GM21529 (cell line): ENCODE results near the gene DBH.

Experiments used
- ATAC-seq: cut with Tn5 transposase; IDR thresholded peaks from one replicate; pipeline ENCODE4 v1.9.1; 2021; ENCODE audit not compliant: unreplicated experiment

DBH gene

GRCh38 chr9:133681658-133682306, 45.6 kb downstream of the DBH start:
- no peak for ATAC-seq

GRCh38 chr9:133682818-133683585, 46.8 kb downstream of the DBH start:
- no peak for ATAC-seq

DNA sequence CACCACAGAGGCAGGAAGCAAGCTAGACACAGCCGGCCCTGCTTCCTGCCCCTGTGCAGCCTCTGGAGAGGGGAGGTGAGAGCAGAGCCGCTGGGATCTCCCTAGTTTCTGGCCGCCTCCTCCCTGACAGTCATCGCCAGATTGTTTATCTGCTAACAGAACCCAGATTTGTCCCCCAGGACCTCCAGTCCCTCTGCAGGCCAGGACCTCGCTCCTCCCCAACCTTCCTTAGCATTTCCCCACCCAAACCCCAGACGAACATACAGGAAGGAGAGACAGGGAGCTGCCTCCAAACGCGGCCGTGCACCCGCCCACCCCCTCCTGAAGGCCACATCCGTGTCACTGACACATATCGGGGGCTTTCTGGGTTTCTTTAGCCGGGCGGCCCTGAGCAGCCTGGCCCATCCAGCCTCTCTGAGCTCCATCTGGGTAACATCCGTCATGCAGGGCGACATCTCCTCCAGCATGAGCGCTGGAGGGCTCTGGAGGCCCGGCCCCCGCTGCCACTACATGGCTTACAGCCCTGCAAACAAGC, 47.5 kb downstream of the DBH start:
- no peak for ATAC-seq

GRCh38 chr9:133684121-133684935, 48.2 kb downstream of the DBH start:
- no peak for ATAC-seq

DNA sequence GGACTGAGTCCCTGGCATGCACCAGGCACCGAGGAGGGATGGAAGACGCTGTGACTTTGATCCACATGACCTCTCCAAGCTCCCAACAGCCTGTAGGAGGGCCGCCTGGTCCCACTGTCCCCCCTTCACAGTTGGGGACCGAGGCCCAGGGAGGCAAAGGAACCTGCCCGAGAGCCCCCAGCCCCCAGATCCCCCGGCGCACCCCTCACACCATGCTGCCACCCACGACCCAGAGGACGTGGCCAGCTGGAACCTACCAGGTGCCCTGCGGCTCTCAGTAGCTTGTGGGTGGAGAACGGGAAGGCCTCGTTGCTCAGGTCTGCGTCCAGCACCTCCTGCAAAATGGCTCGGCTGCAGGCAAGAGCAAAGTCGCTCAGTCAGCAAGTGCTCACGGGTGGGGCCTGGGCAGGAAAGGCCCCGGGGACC, 48.8 kb downstream of the DBH start:
- no peak for ATAC-seq

DNA sequence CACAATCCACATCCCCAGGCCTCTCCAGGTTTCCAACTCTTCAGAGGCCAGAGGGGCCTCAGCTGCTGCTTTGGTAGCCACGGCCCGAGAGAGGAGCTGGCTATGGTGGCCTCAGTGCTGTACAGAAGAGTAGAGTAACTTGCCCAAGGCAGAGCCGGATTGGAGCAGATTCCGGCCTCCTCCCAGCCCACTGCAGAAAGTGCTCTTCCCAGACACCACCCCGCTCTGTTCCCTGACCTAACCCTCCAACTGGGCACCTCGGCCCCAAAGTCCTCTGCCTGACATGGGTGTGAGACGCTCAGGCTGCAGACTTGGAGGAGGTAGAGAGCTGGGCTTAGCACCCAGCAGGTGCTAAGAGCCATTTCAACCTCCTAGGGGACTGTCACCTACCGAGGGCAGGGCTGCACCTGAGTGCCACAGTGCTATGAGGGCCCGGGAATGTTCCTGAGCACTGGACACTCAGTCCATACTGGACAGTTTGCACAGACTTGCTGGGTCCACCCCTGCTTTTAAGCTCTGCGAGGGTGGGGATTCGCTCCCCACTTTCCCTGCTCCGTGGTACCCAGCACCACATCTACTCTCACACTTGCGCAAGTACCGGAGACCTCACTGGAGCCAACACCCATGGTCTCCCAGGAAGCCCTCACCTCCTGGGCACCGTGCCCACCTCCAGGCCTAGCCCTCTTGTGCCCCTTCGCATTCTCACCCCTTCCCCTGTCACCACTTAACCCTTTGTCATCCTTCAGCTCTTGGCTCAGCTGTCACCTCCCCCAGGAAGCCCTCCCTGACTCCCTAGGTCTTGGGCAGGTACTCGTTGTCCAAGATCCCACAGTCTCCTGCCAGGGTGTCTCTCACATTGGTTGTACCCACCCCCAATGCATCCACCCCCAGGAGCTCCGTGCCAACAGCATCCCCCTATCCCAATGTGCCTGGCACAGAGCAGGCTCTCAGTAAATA, 49.8 kb downstream of the DBH start:
- no peak for ATAC-seq

- no peak for ATAC-seq
Measured at GRCh38 chr9:133686642-133687575, 50.7 kb downstream of the DBH start.

DNA sequence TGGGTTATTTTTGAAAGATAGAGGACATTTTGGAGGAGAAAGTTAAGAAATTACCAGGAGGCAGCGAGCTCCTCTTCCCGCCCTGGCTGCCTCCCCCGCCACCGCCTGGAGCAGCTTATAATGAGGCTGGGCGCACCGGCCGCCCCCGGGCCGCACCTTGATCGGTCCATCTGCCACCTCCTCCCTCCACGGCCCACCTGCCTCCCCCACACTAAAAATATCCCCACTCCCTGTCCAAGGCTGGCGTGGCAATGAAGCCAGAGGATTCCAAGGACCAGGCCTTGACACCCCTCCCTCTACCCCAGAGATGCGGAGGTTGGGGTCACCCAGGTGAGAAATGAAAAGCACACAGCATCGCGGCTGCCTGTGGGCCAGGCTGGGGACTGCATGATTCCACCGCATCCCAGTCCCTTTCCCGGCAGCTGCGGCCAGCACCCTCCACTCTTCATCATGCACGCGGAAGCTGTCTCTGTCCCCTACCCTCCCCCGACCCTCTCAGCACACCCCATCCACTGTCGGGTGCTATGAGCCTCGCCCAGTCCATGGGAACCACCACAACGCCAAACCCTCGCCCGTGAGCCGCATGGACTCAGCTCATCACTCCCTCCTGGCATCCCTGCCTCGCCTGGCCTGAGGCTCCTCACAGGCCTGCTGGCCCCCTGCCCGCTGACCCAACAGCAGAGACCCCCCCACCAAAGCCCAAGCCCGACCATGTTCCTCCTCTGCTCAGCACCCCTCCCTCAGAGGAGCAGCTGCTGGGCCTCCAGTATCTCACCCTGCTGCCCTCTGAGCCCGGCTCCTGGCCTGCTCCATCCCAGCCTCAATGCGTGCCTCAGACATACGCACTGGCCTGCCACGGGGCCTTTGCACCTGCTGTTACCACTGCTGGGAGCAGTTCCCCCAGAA, 51.9 kb downstream of the DBH start:
- no peak for ATAC-seq

DNA sequence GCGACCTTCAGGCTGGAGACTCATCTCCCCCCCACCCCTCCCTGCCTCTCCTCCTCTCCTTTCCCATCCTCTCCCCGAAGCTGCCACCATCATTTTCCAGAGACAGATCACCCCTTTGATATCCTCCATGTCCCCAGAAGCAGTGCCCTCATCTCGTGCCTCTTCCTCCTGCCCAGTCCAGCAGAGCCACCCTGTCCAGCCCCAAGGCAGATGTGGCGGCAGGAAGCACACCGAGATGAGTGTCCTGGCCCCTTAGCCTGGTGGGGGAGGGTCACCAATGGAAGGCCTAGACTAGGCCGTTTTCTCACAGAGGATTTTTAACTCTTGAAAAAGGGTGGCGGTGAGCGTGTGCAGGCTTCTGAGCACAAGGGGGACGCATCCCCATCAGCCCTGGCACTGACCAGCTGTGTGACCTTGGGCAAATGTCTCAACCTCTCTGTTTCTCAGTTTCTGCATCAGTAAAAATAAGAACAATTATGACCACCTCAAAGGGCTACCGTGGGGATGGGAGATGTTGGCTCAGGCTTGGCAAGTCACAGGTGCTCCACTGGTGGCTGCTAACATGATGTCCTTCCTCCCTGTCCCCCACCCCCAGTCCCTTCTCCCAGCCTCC, 53.1 kb downstream of the DBH start:
- ATAC-seq, result no peak

DNA sequence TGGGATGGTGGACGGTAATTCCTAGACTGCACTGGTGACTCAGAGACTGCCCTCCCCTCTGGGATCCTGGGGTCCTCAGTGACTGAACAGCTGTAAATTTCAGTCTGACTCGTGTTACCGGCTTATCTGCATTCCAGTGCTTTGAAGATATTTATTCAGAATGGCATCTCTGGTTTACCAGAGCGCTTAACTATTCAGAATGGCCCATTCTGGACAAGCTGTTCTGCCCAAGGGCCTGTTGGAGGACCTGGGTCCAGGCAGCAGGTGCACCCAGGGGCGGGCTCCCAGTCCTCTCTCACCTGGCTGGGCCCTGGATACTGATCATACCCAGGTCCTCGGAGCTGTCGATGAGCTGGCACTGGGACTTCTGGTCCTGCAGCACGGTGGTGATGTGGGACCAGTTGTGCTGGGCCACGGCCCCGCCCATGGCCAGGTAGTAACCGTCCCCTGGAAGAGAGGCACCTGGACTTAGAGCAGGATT, 54.0 kb downstream of the DBH start:
- no peak for ATAC-seq

- ATAC-seq, result no peak
Measured at GRCh38 chr9:133691191-133691590, 55.0 kb downstream of the DBH start.

GRCh38 chr9:133691626-133692363, 55.6 kb downstream of the DBH start:
- ATAC-seq, result no peak

- no peak for ATAC-seq
Measured at GRCh38 chr9:133692364-133692985, 56.3 kb downstream of the DBH start.

- ATAC-seq, result no peak
Measured at GRCh38 chr9:133693116-133693515, 57.0 kb downstream of the DBH start.

GRCh38 chr9:133693703-133694529, 57.8 kb downstream of the DBH start:
- no peak for ATAC-seq

DNA sequence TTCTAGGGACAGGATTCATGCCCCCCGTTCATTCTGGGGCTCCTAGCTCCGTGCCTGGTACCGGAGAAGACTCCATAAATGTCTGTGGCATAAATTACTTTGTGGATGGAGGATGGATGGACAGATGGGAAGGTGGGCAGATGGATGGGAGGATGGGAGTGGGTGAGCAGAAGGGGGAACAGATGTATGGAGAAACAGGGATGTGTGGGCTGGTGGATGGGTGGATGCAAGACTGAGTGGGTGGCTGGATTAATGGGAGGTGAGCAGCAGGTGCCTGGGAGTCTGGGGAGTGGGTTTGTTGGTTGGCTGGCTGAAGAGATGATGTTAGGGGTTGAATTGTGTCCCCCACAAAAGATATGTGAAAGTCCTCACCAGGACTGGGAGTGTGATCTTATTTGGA, 58.5 kb downstream of the DBH start:
- no peak for ATAC-seq
